Stomach (tissue), 9 donors: Measurements from ENCODE around the gene ESYT3. TPM values are rescaled to one million over a fixed set of nuclear protein-coding genes. Genes with fewer than 3 reads are reported as not detected.

Experiments used
- DNase-seq, 2 donors: peaks; one replicate each; pipeline versions ENCODE4 v3.0.0 to v3.0.0-alpha.2; 2013 to 2019
- H3K27ac ChIP-seq, 5 donors: fragments of 200-600 bp in 4 of 5; sonication (generic) in 4 of 5; one replicate each; pipeline ENCODE4 v1.5.1; 2013 to 2019; ENCODE audit warnings: mild to moderate bottlenecking in 1 of 5, moderate library complexity in 1 of 5
- H3K27me3 ChIP-seq, 3 donors: fragments of 200-600 bp; sonication (generic); one replicate each; pipeline ENCODE4 v1.5.1; 2017 to 2019; ENCODE audit warnings: mixed run types in 1 of 3
- H3K36me3 ChIP-seq, 4 donors: fragments of 200-600 bp; sonication (generic); 1 replicate in 3 of 4; 2 replicates in 1 of 4; pipeline ENCODE4 v1.5.1; 2016 to 2019
- H3K4me1 ChIP-seq, 4 donors: fragments of 200-600 bp; sonication (generic); one replicate each; pipeline ENCODE4 v1.5.1; 2016 to 2019
- H3K4me3 ChIP-seq, 4 donors: fragments of 200-600 bp; sonication (generic) in 3 of 4; one replicate each; pipeline ENCODE4 v1.5.1; 2016 to 2019; ENCODE audit warnings: mild to moderate bottlenecking in 1 of 4
- H3K9me3 ChIP-seq, 4 donors: fragments of 200-600 bp; sonication (generic); one replicate each; pipeline ENCODE4 v1.5.1; 2016 to 2019
- EP300 ChIP-seq: sonication (generic); formaldehyde crosslinking; IDR thresholded peaks from one replicate; pipeline ENCODE4 v1.6.1; 2017; ENCODE audit warnings: antibody characterized with exemption
- POLR2A ChIP-seq, 4 donors: fragments of 450-650 bp; IDR thresholded peaks; one replicate each; pipeline ENCODE4 v1.6.1; 2016; ENCODE audit warnings: antibody characterized with exemption in 4 of 4, control low read depth in 2 of 4, mild to moderate bottlenecking in 1 of 4, moderate library complexity in 1 of 4
- POLR2AphosphoS5 ChIP-seq, 3 donors: sonication (generic); formaldehyde crosslinking; IDR thresholded peaks; one replicate each; pipeline ENCODE4 v1.6.1; 2016; ENCODE audit warnings: antibody characterized with exemption in 3 of 3
- WGBS, 5 donors: extraction: QIAGEN DNeasy Blood & Tissue Kit in 3 of 5; methylation state at CpG; one replicate each; pipeline versions ENCODE4 v1.1.5 to v1.1.7; 2013 to 2018; 5-methylcytosine and 5-hydroxymethylcytosine counted together
- intact Hi-C: fragments of 100-400 bp; cut with DNase I; formaldehyde crosslinking; loops from one replicate; pipeline ENCODE4 v1.15.1; 2023; ENCODE audit warnings: low total_unique reads
- polyA plus RNA-seq, 3 donors: library from polyadenylated mRNA; stranded (reverse); fragments of 200-250 nt; gene quantifications; one replicate each; pipeline ENCODE4 v1.2.3, GENCODE V29; 2013
- total RNA-seq, 5 donors: library from RNA; depleted of rRNA; stranded (reverse); fragments of >200 nt; gene quantifications; one replicate each; pipeline versions ENCODE4 v1.1.0 to v1.2.3, GENCODE V29; 2014 to 2016
- TF ChIP-seq, protein P1 (sequence below), 7 experiments: fragments of 450-650 bp in 4 of 7; fragments of 200-600 bp in 3 of 7; sonication (generic) in 3 of 7; IDR thresholded peaks; one replicate each; pipeline ENCODE4 v1.5.1; 2016 to 2019; ENCODE audit warnings: antibody characterized with exemption in 7 of 7, control low read depth in 2 of 7, mild to moderate bottlenecking in 1 of 7
- donor health status: healthy with polysubstance abuse.
- donor health status: Bipolar disorder and iron deficiency.
- donor health status: healthy.

ESYT3 gene
- total and polyA plus RNA-seq, 8 donors, result 0.44 to 7.1 (median 2.8) TPM; not detected in 1

- peaks cover 0 to 4% (median 0%) of the 10 kb centered on the region in 3 donors for H3K27me3 ChIP-seq
- no peak overlapping the region for H3K4me3 ChIP-seq
- 68 to 85% (median 74%) methylated on average over 5 to 8 of the region's 8 CpGs for WGBS, 5 donors
- H3K27ac ChIP-seq, result no peak overlapping the region
- DNase-seq, result no peak
- no peaks in the 10 kb centered on the region for H3K9me3 ChIP-seq
- H3K4me1 ChIP-seq, result peaks cover 0 to 9% (median 0%) of the 10 kb centered on the region in 4 donors
- intact Hi-C loops, result no loop called here
- H3K36me3 ChIP-seq, result peaks cover 0 to 4% (median 0%) of the 10 kb centered on the region in 4 donors
- no peak for TF ChIP-seq EP300
- no peak for TF ChIP-seq POLR2AphosphoS5 (IDR thresholded peaks at IDR 0.05)
- no peak for TF ChIP-seq POLR2A (IDR thresholded peaks at IDR 0.05)
- TF ChIP-seq, protein P1, sequence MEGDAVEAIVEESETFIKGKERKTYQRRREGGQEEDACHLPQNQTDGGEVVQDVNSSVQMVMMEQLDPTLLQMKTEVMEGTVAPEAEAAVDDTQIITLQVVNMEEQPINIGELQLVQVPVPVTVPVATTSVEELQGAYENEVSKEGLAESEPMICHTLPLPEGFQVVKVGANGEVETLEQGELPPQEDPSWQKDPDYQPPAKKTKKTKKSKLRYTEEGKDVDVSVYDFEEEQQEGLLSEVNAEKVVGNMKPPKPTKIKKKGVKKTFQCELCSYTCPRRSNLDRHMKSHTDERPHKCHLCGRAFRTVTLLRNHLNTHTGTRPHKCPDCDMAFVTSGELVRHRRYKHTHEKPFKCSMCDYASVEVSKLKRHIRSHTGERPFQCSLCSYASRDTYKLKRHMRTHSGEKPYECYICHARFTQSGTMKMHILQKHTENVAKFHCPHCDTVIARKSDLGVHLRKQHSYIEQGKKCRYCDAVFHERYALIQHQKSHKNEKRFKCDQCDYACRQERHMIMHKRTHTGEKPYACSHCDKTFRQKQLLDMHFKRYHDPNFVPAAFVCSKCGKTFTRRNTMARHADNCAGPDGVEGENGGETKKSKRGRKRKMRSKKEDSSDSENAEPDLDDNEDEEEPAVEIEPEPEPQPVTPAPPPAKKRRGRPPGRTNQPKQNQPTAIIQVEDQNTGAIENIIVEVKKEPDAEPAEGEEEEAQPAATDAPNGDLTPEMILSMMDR (IDR thresholded peaks at IDR 0.05), result no peak
Observed at GRCh38 chr3:138460536-138461205, 26.3 kb downstream of the ESYT3 start.

DNA sequence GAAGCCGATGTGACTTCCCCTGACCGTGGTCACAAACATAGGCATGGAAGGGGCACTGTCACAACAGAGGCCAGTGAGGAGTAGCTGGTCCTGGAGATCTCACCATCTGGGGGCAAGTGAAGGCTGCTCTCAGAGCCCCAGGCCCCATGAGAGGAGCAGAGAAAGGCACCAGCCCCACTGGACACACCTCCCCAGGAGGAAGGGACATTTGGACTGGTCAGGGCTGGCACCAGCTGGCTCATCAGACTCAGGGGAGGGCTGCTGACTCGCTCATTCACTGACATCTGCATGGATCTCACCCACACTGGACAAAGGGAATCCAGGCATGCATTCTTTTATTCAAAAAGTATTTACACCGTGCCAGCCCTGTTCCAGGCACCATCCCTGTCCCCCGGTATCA is 26.8 kb downstream of the ESYT3 start:
- Histone ChIP-seq H3K4me3 (no peak overlapping the region), H3K4me1 (peaks cover 0 to 4% (median 0%) of the 10 kb centered on the region in 4 donors), H3K27ac (no peak overlapping the region), H3K36me3 (peaks cover 0 to 4% (median 0%) of the 10 kb centered on the region in 4 donors), H3K27me3 (peaks cover 0 to 4% (median 0%) of the 10 kb centered on the region in 3 donors), H3K9me3 (no peaks in the 10 kb centered on the region)
- DNase-seq, result no peak
- TF ChIP-seq POLR2AphosphoS5 (IDR thresholded peaks at IDR 0.05) (no peak), POLR2A (IDR thresholded peaks at IDR 0.05) (no peak), EP300 (no peak)
- intact Hi-C loops, result no loop called here
- WGBS, 5 donors, result 59 to 70% (median 63%) methylated on average over 5 of the region's 5 CpGs

DNA sequence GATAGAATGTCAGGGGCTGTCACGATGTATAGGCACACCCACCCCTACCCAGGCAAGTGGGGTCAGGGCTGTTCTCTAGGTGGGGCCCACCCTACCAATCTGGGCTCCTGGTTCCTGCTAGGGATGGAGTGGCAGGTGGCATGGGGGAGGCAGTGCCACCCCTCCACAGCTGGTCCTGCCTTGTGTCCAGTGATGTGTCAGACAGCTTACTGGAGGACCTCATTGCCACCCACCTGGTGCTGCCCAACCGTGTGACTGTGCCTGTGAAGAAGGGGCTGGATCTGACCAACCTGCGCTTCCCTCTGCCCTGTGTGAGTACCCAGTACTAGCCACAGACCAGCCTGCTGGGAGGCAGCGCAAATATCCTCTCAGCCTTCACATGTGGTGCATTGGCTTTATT is 27.5 kb downstream of the ESYT3 start:
- Histone ChIP-seq H3K27ac (no peak overlapping the region), H3K36me3 (peaks cover 0 to 4% (median 0%) of the 10 kb centered on the region in 4 donors), H3K27me3 (peaks cover 0 to 4% (median 0%) of the 10 kb centered on the region in 3 donors), H3K4me1 (peaks cover 0 to 3% (median 0%) of the 10 kb centered on the region in 4 donors), H3K4me3 (no peak overlapping the region), H3K9me3 (no peaks in the 10 kb centered on the region)
- no peak for DNase-seq
- WGBS, 5 donors, result 85 to 91% (median 88%) methylated on average over 4 of the region's 4 CpGs
- intact Hi-C loops, result no loop called here
- TF ChIP-seq POLR2A (IDR thresholded peaks at IDR 0.05) (no peak), EP300 (no peak), POLR2AphosphoS5 (IDR thresholded peaks at IDR 0.05) (no peak)
- TF ChIP-seq, protein P1 (IDR thresholded peaks at IDR 0.05), result no peak

DNA sequence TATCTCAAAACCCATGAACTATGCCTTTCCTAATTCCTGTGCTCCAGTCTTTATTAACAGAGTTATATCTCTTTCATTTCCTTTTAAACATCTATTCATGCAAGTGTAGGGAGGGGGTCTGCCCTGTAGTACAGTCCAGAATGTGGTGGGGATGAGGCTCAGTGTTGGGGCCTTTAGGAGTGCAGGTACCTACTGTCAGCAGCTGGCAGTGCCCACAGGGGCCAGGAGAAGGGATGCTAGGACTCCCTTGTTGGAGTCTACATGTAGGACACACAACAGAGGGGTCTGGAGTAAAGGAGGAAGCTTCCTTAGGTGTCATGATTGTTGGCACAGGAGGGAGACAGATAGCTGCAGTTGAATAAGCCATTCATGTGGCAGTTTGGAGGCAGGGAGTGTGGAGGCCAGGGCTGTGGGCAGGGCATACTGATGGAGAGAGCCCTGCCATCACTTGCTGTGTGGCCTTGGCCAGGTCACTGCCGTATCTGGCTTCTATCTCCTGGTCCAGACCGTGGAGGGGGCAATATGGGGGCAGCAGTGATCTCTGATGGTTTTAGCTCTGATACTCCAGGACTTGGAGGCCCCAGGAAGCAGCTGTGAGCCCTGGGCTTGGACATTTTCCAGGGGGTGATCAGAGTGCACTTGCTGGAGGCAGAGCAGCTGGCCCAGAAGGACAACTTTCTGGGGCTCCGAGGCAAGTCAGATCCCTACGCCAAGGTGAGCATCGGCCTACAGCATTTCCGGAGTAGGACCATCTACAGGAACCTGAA is 29.5 kb downstream of the ESYT3 start:
- Histone ChIP-seq H3K27me3 (peaks cover 0 to 4% (median 0%) of the 10 kb centered on the region in 3 donors), H3K4me1 (no peaks in the 10 kb centered on the region), H3K27ac (no peak overlapping the region), H3K36me3 (no peaks in the 10 kb centered on the region), H3K4me3 (no peak overlapping the region), H3K9me3 (no peaks in the 10 kb centered on the region)
- DNase-seq, result no peak
- intact Hi-C loops, result no loop called here
- 67 to 78% (median 78%) methylated on average over 2 to 6 of the region's 6 CpGs for WGBS, 5 donors
- TF ChIP-seq EP300 (no peak), POLR2A (IDR thresholded peaks at IDR 0.05) (no peak), POLR2AphosphoS5 (IDR thresholded peaks at IDR 0.05) (no peak)
- TF ChIP-seq, protein P1 (IDR thresholded peaks at IDR 0.05), result no peak
